Stimulated activated naive CD8-positive, alpha-beta T cell treated with anti-CD3 and anti-CD28 coated beads, Interleukin-15, Interleukin-2, amounts not matched to agents 100 U/mL and 50 U/mL, for 24 hours (primary cell): ENCODE results near the gene COL4A1.

Experiments
- ATAC-seq: fragments of 150-1000 bp; cut with Tn5 transposase; one replicate; pipeline ENCODE4 v1.10.0; 2021
- DNase-seq: peaks from one replicate; pipeline ENCODE4 v3.0.0; 2021

COL4A1 gene

GRCh38 chr13:110257408-110257807, 49.5 kb downstream of the COL4A1 start:
- ATAC-seq (no peak), DNase-seq (no peak)

DNA sequence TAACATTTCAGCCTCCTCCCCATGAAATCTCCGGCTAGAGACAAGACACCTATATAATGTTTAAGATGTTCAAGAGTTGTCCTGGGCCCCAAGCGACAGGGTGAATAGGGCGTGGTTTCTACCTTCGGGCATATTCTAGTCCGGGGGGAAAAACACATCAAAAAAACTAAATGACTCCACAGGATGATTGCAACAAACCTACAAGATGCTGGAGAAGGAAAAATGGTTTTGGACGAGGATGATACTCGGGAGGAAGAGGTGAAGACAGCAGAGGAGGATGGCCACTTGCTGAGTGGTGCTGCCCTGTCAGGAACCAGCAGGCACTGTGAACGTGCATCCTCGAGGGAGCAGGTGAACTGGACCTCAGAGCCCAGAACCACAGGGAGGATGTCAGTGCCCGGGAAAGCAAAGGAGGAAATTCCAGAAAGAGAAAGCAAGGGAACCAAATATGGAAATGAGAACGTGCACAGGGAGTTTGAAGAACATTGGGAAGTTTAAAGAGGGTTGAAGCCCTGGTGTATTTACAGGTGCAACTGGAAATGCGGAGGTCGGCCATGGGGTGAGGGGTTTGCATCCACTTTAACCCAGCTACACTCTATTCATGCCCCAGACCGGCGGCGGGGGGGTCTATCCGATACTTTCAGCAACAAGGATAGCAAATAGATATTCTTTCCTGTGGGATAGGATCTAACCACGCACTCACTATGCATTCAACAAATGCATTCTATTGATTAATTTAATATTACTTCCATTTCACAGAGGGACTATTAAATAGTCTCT, 50.6 kb downstream of the COL4A1 start:
- ATAC-seq: no peak
- no peak for DNase-seq

GRCh38 chr13:110254751-110255553, 52.0 kb downstream of the COL4A1 start:
- DNase-seq: no peak
- no peak for ATAC-seq

DNA sequence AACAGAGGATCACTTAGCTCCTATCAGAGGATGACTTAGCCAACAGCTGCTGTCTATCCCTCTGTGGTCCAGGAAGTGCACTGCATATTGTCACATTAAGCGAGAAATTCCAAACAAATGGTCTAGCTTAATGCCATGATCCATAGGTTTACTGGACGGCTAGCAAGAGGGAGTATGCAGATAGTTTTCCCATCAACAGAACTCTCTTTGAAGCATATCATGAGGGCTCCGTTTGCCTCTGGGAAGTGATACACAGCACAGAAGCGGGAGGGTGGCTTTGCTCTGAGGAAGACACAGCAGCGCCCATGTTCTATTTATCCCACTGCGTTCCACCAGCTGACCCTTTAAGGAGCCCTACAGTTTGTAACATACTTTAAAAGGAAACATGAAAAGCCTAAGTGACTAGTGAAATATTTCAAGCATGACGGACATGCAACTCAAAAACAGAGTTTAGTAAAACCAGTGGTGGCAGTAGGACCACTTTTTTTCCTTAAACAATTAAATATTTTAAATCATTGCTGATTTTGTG, 52.7 kb downstream of the COL4A1 start:
- ATAC-seq (no peak), DNase-seq (no peak)

DNA sequence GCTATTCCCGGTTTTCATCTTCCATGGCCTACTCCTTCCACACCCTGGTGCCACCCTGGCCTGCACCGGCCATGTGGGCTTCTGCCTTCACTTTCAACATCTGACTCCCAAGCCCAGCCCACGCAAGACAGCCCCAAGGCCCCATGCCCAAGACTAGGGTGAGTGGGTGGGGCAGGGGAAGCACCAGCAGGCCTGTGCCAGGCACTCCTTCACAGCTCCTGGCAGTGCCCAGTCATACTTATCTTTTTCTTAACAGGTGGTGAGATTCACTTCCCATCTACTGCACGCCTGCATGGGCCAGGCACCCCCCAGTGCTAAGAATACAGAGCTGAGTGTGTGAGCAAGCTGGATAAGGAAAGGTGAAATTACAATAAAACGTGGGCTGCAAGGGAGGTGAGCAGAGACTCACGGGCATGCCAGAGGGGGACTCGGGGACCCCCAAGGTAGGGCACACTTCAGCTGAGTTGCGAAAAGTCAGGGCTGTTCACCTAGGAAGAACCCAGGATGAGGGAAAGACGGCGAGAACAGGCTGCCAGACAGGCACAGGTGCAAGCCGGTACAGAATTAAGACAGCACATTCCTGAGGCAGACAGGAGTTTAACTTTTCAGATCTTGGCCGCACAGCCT, 55.7 kb downstream of the COL4A1 start:
- ATAC-seq (no peak), DNase-seq (no peak)

DNA sequence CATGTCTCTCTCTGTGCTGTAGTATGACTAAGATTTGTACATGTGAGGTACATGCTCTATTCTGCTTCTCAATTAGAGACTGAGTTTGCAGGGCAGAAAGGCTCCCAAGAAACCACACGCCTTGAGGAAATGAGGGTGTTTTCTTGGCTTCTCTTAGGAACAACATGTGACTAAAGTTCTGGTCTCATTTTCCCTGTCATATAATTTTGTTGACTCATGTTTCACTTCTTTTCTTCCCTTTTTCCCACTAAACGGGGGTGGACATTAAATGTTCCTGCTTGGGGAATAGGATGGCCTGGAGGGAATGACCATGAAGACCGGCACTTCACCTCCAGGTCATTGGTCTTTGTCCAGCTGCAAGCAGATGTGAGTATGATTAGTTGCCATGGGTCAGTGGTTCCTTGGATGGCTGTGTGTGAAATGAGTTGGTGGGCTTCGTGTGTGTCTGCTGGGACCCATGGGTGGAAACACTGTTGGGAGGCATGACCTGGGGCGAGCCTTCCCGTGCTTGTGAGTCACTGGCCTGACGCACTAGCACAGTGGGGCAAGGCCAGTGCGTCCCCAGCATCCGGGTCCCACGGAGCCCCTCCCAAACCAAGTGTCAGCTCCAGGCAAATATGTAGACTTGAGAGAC, 56.6 kb downstream of the COL4A1 start:
- no peak for ATAC-seq
- DNase-seq: no peak

GRCh38 chr13:110249326-110249725, 57.6 kb downstream of the COL4A1 start:
- no peak for DNase-seq
- ATAC-seq: no peak

DNA sequence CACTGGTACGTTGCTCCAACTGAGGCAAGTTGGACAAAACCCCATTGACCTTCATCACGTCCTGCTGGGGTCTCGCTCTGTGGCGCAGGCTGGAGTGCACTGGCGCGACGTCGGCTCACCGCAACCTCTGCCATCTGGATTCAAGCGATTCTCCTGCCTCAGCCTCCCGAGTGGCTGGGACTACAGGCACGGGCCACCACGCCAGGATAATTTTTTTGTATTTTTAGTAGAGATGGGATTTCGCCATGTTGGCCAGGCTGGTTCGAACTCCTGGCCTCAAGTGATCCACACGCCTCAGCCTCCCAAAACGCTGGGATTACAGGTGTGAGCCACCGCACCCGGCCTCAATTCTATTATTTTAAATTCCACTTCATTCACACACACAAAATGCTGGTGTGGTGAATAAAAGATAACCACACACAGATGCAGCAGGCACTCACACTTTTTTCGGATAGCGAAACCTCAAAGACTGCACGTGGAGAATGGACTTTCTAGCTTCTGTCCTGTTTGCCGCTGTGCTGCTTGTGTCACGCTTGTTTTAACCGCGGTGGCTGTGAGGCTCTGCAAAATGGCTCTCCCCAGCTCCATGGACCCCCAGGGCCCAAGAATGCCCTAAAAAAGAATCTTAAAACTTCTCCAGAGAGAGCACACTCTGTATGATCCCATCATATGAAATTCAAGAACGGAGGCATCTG, 58.4 kb downstream of the COL4A1 start:
- ATAC-seq (no peak), DNase-seq (no peak)

DNA sequence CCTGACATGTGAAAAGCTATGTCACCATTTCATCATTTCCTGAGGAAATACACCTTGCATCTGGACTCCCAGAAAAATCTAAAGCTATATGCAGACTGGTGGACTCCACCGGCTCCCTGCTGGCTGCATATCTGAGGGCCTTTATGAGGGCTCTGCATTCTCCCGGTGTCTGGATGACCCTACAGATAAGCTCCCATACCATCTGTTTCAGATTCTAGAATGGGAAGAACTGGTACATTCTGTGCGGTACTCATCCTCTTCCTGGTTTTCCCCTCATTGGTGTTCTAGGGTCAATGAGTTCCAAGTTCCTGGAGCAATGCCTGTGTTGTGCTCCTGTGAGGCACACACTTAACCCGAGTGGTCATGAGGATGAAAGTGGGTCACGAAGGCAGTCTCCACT, 60.4 kb downstream of the COL4A1 start:
- ATAC-seq (no peak), DNase-seq (no peak)

GRCh38 chr13:110245416-110245899, 61.5 kb downstream of the COL4A1 start:
- DNase-seq (no peak), ATAC-seq (no peak)

DNA sequence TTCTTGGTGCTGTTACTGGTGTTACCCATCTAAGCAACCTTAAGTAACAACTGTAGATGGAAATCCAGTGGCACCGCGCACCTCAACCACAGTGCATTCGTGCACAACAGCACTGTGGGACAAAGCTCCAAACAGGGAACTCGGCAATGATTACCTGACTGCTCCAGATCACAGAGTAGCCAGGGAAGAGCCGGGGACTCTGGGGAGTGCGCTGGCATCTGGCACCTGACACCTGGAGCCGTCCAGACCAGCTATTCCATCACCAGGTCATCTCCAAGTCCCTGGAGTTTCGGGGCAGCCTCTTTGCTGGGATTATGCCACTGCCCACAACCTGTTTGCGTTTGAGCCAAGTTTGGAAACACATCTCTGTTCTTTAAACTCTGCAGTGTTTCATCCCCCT, 62.0 kb downstream of the COL4A1 start:
- no peak for DNase-seq

DNA sequence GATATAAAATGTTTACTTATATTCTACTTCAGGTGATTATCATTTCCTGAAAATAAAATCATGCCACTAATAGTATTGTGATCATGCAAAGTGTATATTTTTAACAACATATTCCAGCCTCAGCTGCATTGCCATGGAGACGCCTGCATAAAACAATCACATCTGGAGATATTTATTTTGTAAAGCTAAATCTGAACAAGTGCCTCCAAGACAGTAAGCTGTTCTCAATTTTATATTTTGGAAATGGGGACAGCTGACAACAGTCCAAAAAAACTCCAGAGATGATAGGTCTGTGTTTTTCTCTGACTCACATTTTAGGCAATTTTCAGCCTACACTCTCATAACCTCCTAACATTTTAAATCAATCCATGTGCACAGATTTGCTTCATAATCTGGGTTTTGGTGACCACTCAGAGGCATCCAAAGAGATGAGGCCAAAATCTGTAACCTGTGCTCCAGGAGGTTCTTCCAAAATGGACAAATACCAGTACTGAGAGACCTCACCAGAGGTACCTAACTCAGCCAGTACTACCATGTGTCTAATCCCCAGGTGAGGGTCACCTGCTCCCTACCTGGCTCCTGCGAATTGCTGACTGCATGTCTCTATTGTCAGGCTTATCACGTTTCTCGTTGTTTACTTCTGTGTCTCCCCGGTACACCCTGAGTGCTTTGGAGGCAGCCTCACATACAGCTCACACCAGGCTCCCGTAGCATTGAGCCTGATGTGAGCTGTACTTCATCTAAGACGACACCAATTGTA, 62.7 kb downstream of the COL4A1 start:
- no peak for DNase-seq
- ATAC-seq: no peak

More for the DNA sequence above, 62.0 kb downstream of the COL4A1 start:
- ATAC-seq: no peak

DNA sequence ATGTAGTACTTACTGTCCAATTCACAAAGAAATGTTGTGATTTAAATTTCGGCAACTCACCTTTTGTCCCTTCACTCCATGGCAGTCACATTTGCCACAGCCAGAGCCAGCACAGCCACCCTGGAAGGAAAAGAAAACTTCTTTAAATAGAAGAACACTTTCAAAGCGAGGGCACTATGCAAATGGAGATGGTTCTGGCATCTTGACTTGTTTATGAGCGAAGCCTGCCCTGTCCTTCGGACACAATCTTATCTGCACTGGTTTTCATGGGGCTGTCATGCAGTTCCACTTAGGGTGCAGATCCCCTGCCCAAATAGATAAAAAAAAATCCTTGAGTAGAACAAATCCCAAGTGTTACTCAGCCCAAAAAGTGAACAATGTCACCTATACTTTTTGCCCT, 64.3 kb downstream of the COL4A1 start:
- ATAC-seq: no peak
- no peak for DNase-seq

- no peak for ATAC-seq
These were observed 66.0 kb downstream of the COL4A1 start for GRCh38 chr13:110240943-110241342.

GRCh38 chr13:110240352-110240751, 66.6 kb downstream of the COL4A1 start:
- DNase-seq: no peak
- ATAC-seq: no peak

More at GRCh38 chr13:110240943-110241342, 66.0 kb downstream of the COL4A1 start:
- no peak for DNase-seq

DNA sequence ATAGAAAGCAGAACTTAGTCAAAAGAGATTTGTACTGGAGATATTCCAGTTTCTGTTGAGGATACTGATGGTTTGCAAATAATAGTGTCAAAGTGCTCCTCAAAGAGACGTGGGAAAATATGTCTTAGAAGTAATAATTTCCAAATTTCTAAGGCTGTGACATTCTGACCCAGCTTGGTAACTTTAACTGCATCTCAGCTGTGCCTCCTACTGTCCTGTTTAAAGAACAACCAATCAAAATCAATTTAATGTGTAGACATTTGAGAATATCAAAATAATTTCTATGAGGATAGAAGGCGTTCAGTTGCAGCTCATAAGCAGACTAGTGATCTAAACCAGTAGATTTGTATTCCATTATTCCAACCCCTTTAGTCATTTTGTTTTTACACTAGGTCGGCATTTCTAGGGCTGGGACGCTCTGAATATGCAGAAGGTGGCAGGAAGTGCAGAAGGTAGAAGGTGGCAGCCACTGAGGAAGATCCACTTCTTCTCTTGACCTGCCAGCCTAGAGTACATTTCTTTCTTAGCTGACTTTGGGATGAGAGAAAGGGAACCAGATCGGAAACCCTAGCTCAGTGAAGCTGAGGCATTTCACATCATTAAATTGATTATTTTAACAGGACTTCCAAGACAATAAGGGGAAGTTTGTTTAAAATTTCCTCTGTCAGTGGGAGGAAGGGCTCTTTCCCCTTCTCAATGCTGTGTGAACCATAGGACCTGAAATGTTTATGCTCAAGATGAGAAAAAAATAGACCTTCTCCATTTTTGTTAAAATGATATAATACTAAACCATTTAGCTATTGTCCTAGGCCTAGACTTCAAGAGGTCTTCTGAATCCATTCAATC, 67.5 kb downstream of the COL4A1 start:
- ATAC-seq (no peak), DNase-seq (no peak)

GRCh38 chr13:110238818-110239195, 68.2 kb downstream of the COL4A1 start:
- ATAC-seq (no peak), DNase-seq (no peak)

DNA sequence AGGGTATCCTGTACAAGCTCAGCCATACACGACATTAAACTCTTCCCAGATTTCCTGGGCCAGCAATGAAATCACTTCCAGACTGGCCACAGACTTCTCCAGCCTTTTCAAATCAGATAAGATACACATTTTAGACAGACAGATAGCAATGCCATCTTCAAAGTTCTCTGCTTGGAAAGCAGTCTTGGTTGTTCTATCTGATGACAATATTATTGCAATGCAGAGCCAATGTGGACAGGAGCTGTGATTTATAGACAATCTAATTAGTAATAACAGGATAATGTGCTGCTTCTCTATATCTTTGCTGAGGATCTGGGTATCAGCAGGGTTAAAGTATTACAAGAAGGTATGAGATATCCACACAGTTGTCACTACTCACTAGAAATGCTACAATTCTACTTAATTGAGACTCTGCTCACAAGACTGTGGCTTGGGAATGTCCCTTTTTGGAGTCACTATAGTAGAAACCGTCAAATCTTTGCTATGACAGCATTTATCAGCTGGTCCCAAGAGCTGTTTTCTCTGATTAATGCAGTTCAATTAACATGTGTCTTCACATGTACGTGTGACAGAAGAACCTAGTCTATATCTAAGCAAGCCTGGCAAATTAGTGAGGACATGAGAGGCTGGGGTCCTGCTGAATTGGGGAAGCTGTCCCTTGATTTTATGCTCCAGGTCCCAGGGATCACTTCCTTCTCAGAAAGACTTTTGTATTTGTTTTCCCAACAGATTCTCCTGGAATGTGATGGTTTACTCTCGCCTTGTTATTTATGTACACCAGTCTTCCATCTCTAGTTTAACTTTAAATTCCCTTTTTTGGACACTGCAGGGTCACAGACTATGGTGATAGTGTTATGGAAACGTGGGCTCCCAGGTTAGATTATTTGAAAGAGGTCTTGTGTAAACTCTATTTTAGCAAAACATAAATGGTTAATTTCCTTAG, 68.8 kb downstream of the COL4A1 start:
- ATAC-seq (no peak), DNase-seq (no peak)

DNA sequence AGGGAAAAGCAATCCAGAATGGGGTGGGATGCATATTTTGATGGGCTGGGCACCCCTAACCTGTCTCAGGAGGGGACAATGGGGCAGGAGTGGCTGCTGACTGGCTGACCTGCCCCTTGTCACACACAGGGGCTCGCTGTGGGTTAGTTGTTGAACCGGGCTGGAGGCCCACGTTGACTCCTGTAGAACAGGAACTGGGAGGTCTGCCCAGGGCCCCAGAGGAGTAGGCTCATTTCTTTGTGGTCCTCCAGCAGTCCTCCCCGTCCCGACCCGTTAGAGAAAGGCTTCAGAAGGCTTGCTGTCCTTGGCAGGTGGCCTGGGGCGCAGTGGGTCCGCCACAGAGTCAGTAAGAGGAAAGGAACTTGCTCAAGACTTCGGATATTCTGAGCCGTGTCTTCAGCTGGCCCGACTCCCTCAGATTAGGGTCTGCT, 70.1 kb downstream of the COL4A1 start:
- DNase-seq (no peak), ATAC-seq (no peak)
